GM21619 (cell line): ENCODE measurements around the gene ISYNA1.

Experiments used
- ATAC-seq: cut with Tn5 transposase; IDR thresholded peaks from one replicate; pipeline ENCODE4 v1.9.1; 2021; ENCODE audit not compliant: unreplicated experiment

ISYNA1 gene

GRCh38 chr19:18397242-18398202, 40.4 kb downstream of the ISYNA1 start, which contains the start of gene LRRC25:
Gene LRRC25 (minus strand): TSS chr19:18397622. CDS start chr19:18396963, 659 bp downstream.
- no peak for ATAC-seq

DNA sequence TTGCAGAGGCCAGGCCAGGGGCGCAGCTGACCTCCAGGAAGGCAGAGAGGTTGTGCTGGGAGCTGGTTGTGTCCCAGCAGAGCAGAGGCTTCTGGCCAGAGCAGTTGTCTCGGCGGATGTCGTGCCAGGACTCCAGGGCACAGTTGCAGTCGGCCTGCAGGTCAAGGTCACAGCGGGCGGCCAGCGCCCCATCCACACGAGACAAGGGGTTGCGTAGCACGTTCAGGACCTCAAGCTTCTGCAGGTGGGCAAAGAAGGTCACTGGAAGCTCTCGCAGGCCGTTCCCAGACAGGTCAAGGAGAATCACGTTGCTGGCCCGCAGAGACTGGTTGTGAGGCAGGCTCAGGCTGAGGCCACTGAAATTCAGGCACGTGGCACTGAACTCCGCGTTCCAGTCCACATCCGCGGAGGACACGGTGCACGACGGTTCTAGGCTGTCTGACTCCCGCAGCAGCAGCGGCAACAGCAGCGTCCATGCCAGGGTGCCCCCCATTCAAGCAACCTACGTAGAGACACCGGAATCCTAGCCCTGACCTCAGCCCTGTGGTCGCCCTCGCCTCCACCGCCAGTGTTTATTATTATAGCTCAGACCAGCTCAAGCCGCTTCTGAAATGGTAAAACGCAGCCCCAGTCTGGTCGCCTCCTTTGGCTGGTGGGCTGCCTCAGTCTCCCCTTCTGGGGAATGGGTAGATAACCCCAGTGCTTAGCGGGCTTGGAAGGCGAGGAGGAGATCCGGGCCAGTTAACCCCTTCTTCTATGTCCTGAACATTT, 41.3 kb downstream of the ISYNA1 start:
- ATAC-seq, result no peak

DNA sequence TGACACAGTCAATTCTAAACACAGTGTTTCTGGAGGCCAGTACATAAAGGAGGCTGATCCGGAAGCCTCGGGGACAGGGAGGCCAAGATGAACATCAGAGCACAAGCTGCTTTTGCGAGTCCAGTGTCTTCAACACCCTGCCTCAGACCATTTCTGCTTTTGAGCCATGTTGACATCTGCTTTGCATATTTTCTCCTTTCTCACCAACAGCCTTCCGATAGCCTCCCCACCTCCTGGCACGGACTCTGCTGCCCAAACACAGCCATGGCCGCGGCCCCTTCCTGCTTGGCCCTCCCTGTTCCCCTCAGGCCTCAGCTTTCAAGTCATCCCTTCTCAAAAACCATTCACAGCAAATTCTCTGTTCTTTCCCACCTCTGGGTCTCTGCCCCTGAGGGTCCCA, 44.1 kb downstream of the ISYNA1 start:
- ATAC-seq, result no peak

GRCh38 chr19:18392926-18393325, 45.0 kb downstream of the ISYNA1 start:
- ATAC-seq, result no peak

DNA sequence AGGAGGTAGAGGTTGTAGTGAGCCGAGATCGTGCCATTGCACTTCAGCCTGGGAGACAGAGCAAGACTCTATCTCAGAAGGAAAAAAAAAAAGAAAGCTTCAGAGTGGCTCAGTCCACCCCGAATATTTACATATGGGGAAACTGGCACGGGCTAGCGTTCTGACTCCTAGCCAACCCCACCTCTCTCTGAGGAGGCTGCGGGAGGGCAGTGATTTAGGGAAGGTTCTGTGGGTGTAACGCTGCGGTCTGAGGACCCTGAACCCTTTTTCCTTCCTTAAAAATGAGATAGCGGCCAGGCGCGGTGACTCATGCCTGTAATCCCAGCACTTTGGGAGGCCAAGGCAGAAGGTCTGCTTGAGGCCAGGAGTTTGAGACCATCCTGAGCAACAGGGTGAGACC, 45.5 kb downstream of the ISYNA1 start:
- no peak for ATAC-seq

DNA sequence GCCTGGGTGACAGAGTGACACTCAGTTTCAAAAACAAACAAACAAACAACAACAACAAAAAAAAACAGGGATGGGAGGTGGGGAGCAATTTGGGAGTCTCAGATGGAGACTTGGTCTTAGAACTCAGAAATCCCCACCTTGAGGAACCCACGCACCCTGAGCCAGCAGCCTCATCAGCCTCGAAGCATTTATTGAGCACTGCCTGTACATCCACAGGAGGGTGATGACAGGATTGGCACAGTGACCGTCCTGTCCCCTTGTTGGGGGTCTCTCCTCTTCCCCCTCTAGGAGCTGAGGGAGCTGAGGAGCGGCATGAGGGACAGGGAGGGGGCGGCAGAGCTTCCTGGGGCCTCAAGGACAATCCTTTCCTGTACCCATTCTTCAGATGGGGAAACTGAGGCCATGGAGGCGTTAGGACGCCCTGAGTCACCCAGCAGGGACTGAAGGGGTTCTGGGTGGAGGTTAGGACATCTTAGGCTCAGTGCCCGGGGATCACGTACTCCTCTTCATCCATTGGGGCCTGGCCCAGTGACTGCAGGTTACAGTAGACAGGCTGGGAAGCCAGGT, 46.3 kb downstream of the ISYNA1 start:
- no peak for ATAC-seq

GRCh38 chr19:18390065-18390907, 47.6 kb downstream of the ISYNA1 start:
- ATAC-seq, result no peak

- no peak for ATAC-seq
Observed at GRCh38 chr19:18389726-18390064, 48.2 kb downstream of the ISYNA1 start.

GRCh38 chr19:18388960-18389725, 48.8 kb downstream of the ISYNA1 start:
- no peak for ATAC-seq

DNA sequence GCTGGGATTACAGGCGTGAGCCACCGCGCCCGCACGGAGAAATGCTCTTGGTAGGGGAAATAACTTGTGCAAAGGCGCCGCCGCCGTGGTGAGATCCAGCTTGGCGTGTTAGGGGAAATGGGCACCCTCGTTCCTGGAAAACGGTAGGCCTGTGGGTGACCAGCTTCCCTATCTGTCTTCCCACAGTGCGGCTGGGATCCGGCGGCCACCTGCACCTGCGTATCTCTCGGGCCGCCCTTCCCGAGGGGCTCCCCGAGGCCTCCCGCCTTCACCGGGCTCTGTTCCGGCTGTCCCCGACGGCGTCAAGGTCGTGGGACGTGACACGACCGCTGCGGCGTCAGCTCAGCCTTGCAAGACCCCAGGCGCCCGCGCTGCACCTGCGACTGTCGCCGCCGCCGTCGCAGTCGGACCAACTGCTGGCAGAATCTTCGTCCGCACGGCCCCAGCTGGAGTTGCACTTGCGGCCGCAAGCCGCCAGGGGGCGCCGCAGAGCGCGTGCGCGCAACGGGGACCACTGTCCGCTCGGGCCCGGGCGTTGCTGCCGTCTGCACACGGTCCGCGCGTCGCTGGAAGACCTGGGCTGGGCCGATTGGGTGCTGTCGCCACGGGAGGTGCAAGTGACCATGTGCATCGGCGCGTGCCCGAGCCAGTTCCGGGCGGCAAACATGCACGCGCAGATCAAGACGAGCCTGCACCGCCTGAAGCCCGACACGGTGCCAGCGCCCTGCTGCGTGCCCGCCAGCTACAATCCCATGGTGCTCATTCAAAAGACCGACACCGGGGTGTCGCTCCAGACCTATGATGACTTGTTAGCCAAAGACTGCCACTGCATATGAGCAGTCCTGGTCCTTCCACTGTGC, 49.6 kb downstream of the ISYNA1 start:
- ATAC-seq, result peak; percentile 51

- no peak for ATAC-seq
Observed at GRCh38 chr19:18386543-18387271, 51.2 kb downstream of the ISYNA1 start.

DNA sequence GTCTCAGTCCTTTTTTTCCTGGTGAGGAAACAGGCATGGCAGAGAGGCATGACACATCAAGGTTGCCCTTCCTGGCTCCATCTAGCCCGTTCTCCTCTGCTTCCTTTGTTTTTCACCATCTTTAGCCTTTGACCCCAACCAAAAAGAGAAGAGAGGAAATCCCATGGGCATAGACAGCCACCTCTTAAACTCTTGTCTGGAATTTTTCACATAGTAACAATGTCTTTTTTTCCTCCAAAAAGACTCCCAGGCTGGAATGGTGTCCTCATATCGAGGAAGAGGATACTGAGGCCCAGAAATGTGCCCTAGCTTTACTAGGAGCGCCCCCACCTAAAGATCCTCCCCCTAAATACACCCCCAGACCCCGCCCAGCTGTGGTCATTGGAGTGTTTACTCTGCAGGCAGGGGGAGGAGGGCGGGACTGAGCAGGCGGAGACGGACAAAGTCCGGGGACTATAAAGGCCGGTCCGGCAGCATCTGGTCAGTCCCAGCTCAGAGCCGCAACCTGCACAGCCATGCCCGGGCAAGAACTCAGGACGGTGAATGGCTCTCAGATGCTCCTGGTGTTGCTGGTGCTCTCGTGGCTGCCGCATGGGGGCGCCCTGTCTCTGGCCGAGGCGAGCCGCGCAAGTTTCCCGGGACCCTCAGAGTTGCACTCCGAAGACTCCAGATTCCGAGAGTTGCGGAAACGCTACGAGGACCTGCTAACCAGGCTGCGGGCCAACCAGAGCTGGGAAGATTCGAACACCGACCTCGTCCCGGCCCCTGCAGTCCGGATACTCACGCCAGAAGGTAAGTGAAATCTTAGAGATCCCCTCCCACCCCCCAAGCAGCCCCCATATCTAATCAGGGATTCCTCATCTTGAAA, 52.0 kb downstream of the ISYNA1 start, which contains the start of gene GDF15:
Gene GDF15, plus strand, starts transcription at position 484 of the 868 bp plus-strand sequence. Its CDS starts 32 bp downstream, at position 516.
- no peak for ATAC-seq

GRCh38 chr19:18385359-18385674, 52.6 kb downstream of the ISYNA1 start:
- no peak for ATAC-seq

- no peak for ATAC-seq
Observed at GRCh38 chr19:18384775-18385174, 53.2 kb downstream of the ISYNA1 start.
